HG03520 (cell line): ENCODE results near the gene EMILIN3.

Experiments
- ATAC-seq: cut with Tn5 transposase; IDR thresholded peaks from one replicate; pipeline ENCODE4 v1.9.1; 2021; ENCODE audit warnings: mild to moderate bottlenecking, moderate library complexity; ENCODE audit not compliant: unreplicated experiment

The EMILIN3 gene

GRCh38 chr20:41348430-41349172, 18.0 kb downstream of the EMILIN3 start:
- ATAC-seq: no peak

- ATAC-seq: no peak
Measured at GRCh38 chr20:41347523-41348429, 18.8 kb downstream of the EMILIN3 start.

- ATAC-seq: no peak
Measured at GRCh38 chr20:41345729-41346067, 20.9 kb downstream of the EMILIN3 start.

- no peak for ATAC-seq
Measured at GRCh38 chr20:41344938-41345728, 21.5 kb downstream of the EMILIN3 start.

- no peak for ATAC-seq
Measured at GRCh38 chr20:41344477-41344876, 22.1 kb downstream of the EMILIN3 start.

GRCh38 chr20:41342474-41343464, 23.8 kb downstream of the EMILIN3 start:
- no peak for ATAC-seq

GRCh38 chr20:41340327-41341055, 26.1 kb downstream of the EMILIN3 start, which contains the start of gene LPIN3:
Gene LPIN3, plus strand, starts transcription at chr20:41340821. Its CDS starts 4,983 bp downstream, at chr20:41345804.
- ATAC-seq: no peak

GRCh38 chr20:41339957-41340326, 26.7 kb downstream of the EMILIN3 start:
- ATAC-seq: no peak

GRCh38 chr20:41336711-41337492, 29.7 kb downstream of the EMILIN3 start:
- no peak for ATAC-seq

GRCh38 chr20:41335591-41335990, 31.0 kb downstream of the EMILIN3 start:
- no peak for ATAC-seq

- ATAC-seq: no peak
Measured at GRCh38 chr20:41334443-41335421, 31.9 kb downstream of the EMILIN3 start.

GRCh38 chr20:41334036-41334435, 32.6 kb downstream of the EMILIN3 start:
- no peak for ATAC-seq

GRCh38 chr20:41331731-41332130, 34.9 kb downstream of the EMILIN3 start:
- no peak for ATAC-seq

- no peak for ATAC-seq
Measured at GRCh38 chr20:41330941-41331340, 35.7 kb downstream of the EMILIN3 start.

- ATAC-seq: no peak
Measured at GRCh38 chr20:41330343-41330720, 36.3 kb downstream of the EMILIN3 start.

GRCh38 chr20:41329435-41330342, 36.9 kb downstream of the EMILIN3 start:
- peak; percentile 68 for ATAC-seq
